ENCODE data around the gene TMEM219. TPM values are rescaled to one million over a fixed set of nuclear protein-coding genes. Genes with fewer than 3 reads are reported as not detected.

Gene TMEM219
- total RNA-seq, result 100 to 1,000 TPM; 111 to 135 (median 128) TPM

GRCh38 chr16:29961479-29962343 lies at the start of gene TMEM219:
Gene TMEM219 (plus strand): TSS chr16:29962079. CDS start chr16:29963144, 1,065 bp downstream.
- intact Hi-C loops (cut with DNase I; ENCODE audit: low total_unique reads), result no loop called here
- H3K36me3 ChIP-seq, result no peaks in the 10 kb centered on the region
- no peaks in the 10 kb centered on the region for H3K27me3 ChIP-seq
- H3K4me1 ChIP-seq, result peaks cover 0 to 6% of the 10 kb centered on the region in 2 donors
- TF ChIP-seq POLR2A (IDR thresholded peaks at IDR 0.05), result peak; percentile 14
- TF ChIP-seq CTCF (IDR thresholded peaks at IDR 0.05), result peak; percentile 57 to 70 (median 64)
- TF ChIP-seq POLR2AphosphoS5 (IDR thresholded peaks at IDR 0.05), result peak in 2 of 3 donors; percentile 43 to 77
- peak within 1 kb of the TSS; percentile 68 to 91 (median 88) for H3K4me3 ChIP-seq
- peak within 1 kb of the TSS; percentile 92 to 96 for H3K27ac ChIP-seq
- peak; percentile 84 to 87 for DNase-seq (ENCODE audit: low spot score in 2 of 2)
- H3K9me3 ChIP-seq, result no peaks in the 10 kb centered on the region

GRCh38 chr16:29912087-29912486 lies 49.8 kb upstream of the TMEM219 start:
- intact Hi-C loops (cut with DNase I; ENCODE audit: low total_unique reads), result no loop called here
- H3K36me3 ChIP-seq, result no peaks in the 10 kb centered on the region
- no peaks in the 10 kb centered on the region for H3K4me1 ChIP-seq
- no peaks in the 10 kb centered on the region for H3K27me3 ChIP-seq
- DNase-seq (ENCODE audit: low spot score in 2 of 2), result no peak
- no peak overlapping the region for H3K4me3 ChIP-seq
- H3K27ac ChIP-seq, result no peak overlapping the region
- H3K9me3 ChIP-seq, result no peaks in the 10 kb centered on the region
- no peak for TF ChIP-seq CTCF (IDR thresholded peaks at IDR 0.05)
- TF ChIP-seq POLR2A (IDR thresholded peaks at IDR 0.05), result no peak
- no peak for TF ChIP-seq POLR2AphosphoS5 (IDR thresholded peaks at IDR 0.05)

GRCh38 chr16:29913514-29913913 lies 48.4 kb upstream of the TMEM219 start:
- H3K4me3 ChIP-seq, result no peak overlapping the region
- no peaks in the 10 kb centered on the region for H3K36me3 ChIP-seq
- no peaks in the 10 kb centered on the region for H3K4me1 ChIP-seq
- no peaks in the 10 kb centered on the region for H3K9me3 ChIP-seq
- intact Hi-C loops (cut with DNase I; ENCODE audit: low total_unique reads), result no loop called here
- no peak overlapping the region for H3K27ac ChIP-seq
- TF ChIP-seq POLR2AphosphoS5 (IDR thresholded peaks at IDR 0.05), result no peak
- H3K27me3 ChIP-seq, result no peaks in the 10 kb centered on the region
- no peak for DNase-seq (ENCODE audit: low spot score in 2 of 2)

- Histone ChIP-seq H3K9me3 (no peaks in the 10 kb centered on the region), H3K4me3 (no peak overlapping the region), H3K27ac (no peak overlapping the region), H3K4me1 (no peaks in the 10 kb centered on the region), H3K36me3 (no peaks in the 10 kb centered on the region), H3K27me3 (no peaks in the 10 kb centered on the region)
- intact Hi-C loops (cut with DNase I; ENCODE audit: low total_unique reads), result no loop called here
- TF ChIP-seq POLR2A (IDR thresholded peaks at IDR 0.05) (no peak), POLR2AphosphoS5 (IDR thresholded peaks at IDR 0.05) (no peak), CTCF (IDR thresholded peaks at IDR 0.05) (no peak)
- no peak for DNase-seq (ENCODE audit: low spot score in 2 of 2)
Measured at GRCh38 chr16:29915590-29916247, 46.2 kb upstream of the TMEM219 start.

- H3K4me1 ChIP-seq, result no peaks in the 10 kb centered on the region
- intact Hi-C loops (cut with DNase I; ENCODE audit: low total_unique reads), result no loop called here
- DNase-seq (ENCODE audit: low spot score in 2 of 2), result no peak
- no peaks in the 10 kb centered on the region for H3K9me3 ChIP-seq
- TF ChIP-seq POLR2AphosphoS5 (IDR thresholded peaks at IDR 0.05), result no peak
- TF ChIP-seq CTCF (IDR thresholded peaks at IDR 0.05), result no peak
- no peak for TF ChIP-seq POLR2A (IDR thresholded peaks at IDR 0.05)
- H3K36me3 ChIP-seq, result no peaks in the 10 kb centered on the region
- H3K27me3 ChIP-seq, result no peaks in the 10 kb centered on the region
- no peak overlapping the region for H3K27ac ChIP-seq
- H3K4me3 ChIP-seq, result no peak overlapping the region
Measured at GRCh38 chr16:29916979-29917378, 44.9 kb upstream of the TMEM219 start.

Data from breast epithelium (tissue), 4 donors.